B cell (primary cell): ENCODE results near the gene PSMB2. TPM values are rescaled to one million over a fixed set of nuclear protein-coding genes. Genes with fewer than 3 reads are reported as not detected.
A peak's percentile ranks its signal among the peaks of the same experiment; 100 is the strongest.

Experiments
- ATAC-seq: fragments of 200-7000 bp; cut with Tn5 transposase; one replicate; pipeline ENCODE4 v1.10.0; 2021; ENCODE audit warnings: low read depth, mild to moderate bottlenecking, moderate number of reproducible peaks, moderate library complexity
- CTCF ChIA-PET: fragments of 350-600 bp; sonication (Branson Sonifier 250); formaldehyde crosslinking; loops from one replicate; lab custom pipeline; 2021; ENCODE audit warnings: antibody characterized with exemption, inconsistent platforms; lab: Charles Lee
- POLR2A ChIA-PET: fragments of 350-600 bp; sonication (Branson Sonifier 250); formaldehyde crosslinking; loops from one replicate; lab custom pipeline; 2021; ENCODE audit warnings: antibody characterized with exemption; lab: Charles Lee
- DNase-seq: peaks from one replicate; pipeline ENCODE4 v3.0.0; 2013
- H2AFZ ChIP-seq: 2 replicates; pipeline ENCODE4 v1.6.1; 2012; ENCODE audit warnings: mild to moderate bottlenecking, low read depth, low read length; ENCODE audit not compliant: insufficient read depth, poor library complexity, severe bottlenecking
- H3K27ac ChIP-seq, 2 donors: 1 replicate in 1 of 2; 2 replicates in 1 of 2; pipeline ENCODE4 v1.5.1; 2012 to 2013; ENCODE audit warnings: low read length in 2 of 2, mild to moderate bottlenecking in 2 of 2, moderate library complexity in 1 of 2
- H3K27me3 ChIP-seq, 4 experiments: fragments of 200-600 bp in 1 of 4; sonication (generic) in 1 of 4; replicated peaks in 1 of 4; 1 replicate in 2 of 4; 2 replicates in 2 of 4; pipeline versions ENCODE4 v1.6.1 to v1.7.0; 2013 to 2016; ENCODE audit warnings: low read length in 3 of 4, mild to moderate bottlenecking in 2 of 4, mixed read lengths in 1 of 4, moderate library complexity in 1 of 4; ENCODE audit not compliant: insufficient read depth in 4 of 4, control insufficient read depth in 3 of 4; ENCODE audit errors: control extremely low read depth in 1 of 4
- H3K36me3 ChIP-seq, 2 experiments: replicated peaks in 1 of 2; 1 replicate in 1 of 2; 2 replicates in 1 of 2; pipeline versions ENCODE4 v1.6.1 to v1.7.1; 2013; ENCODE audit warnings: low read length in 1 of 2; ENCODE audit not compliant: insufficient read depth in 2 of 2, control insufficient read depth in 1 of 2; ENCODE audit errors: control extremely low read depth in 1 of 2, extremely low read depth in 1 of 2
- H3K4me1 ChIP-seq, 2 donors: fragments of 200-600 bp in 1 of 2; sonication (generic) in 1 of 2; 1 replicate in 1 of 2; 2 replicates in 1 of 2; pipeline versions ENCODE4 v1.5.1 to v1.6.1; 2013 to 2017; ENCODE audit warnings: low read length in 2 of 2; ENCODE audit not compliant: control insufficient read depth in 2 of 2, insufficient read depth in 2 of 2
- H3K4me2 ChIP-seq: replicated peaks from 2 replicates; pipeline ENCODE3; 2012; ENCODE audit warnings: mild to moderate bottlenecking, low read depth, low read length; ENCODE audit not compliant: poor library complexity, severe bottlenecking
- H3K4me3 ChIP-seq, 5 experiments: fragments of 200-600 bp in 1 of 5; sonication (generic) in 1 of 5; 1 replicate in 3 of 5; 2 replicates in 2 of 5; pipeline versions ENCODE4 v1.5.1 to v1.7.0; 2011 to 2016; ENCODE audit warnings: low read length in 4 of 5, mild to moderate bottlenecking in 4 of 5, low read depth in 2 of 5, control low read depth in 1 of 5, moderate library complexity in 1 of 5; ENCODE audit not compliant: insufficient read depth in 1 of 5; ENCODE audit errors: control extremely low read depth in 1 of 5, extremely low read depth in 1 of 5
- H3K79me2 ChIP-seq: fragments of 200-600 bp; sonication (generic); one replicate; pipeline ENCODE4 v1.6.0; 2016; ENCODE audit warnings: low read length; ENCODE audit not compliant: control insufficient read depth, insufficient read depth
- H3K9ac ChIP-seq: fragments of 200-600 bp; sonication (generic); 2 replicates; pipeline ENCODE4 v1.6.1; 2017; ENCODE audit warnings: mild to moderate bottlenecking, low read length, moderate library complexity
- H3K9me3 ChIP-seq, 3 donors: one replicate each; pipeline versions ENCODE4 v1.6.1 to v1.7.1; 2013; ENCODE audit warnings: low read length in 2 of 3; ENCODE audit not compliant: control insufficient read depth in 2 of 3, insufficient read depth in 1 of 3; ENCODE audit errors: control extremely low read depth in 1 of 3
- H4K20me1 ChIP-seq: 2 replicates; pipeline ENCODE4 v1.6.0; 2012; ENCODE audit warnings: mild to moderate bottlenecking, low read length; ENCODE audit not compliant: insufficient read depth, control insufficient read depth, poor library complexity, severe bottlenecking
- H3K27ac Mint-ChIP-seq: one replicate; pipeline ENCODE4 v1.8.0; 2021; ENCODE audit warnings: mixed read lengths
- H3K27me3 Mint-ChIP-seq: one replicate; pipeline ENCODE4 v1.8.0; 2021; ENCODE audit warnings: mixed read lengths
- H3K4me1 Mint-ChIP-seq: one replicate; pipeline ENCODE4 v1.8.0; 2021; ENCODE audit warnings: mixed read lengths
- H3K4me3 Mint-ChIP-seq: one replicate; pipeline ENCODE4 v1.8.0; 2021; ENCODE audit warnings: mixed read lengths
- H3K9me3 Mint-ChIP-seq: one replicate; pipeline ENCODE4 v1.8.0; 2022; ENCODE audit warnings: mixed read lengths; ENCODE audit not compliant: insufficient read depth
- CTCF ChIP-seq: fragments of 200-600 bp; IDR thresholded peaks from one replicate; pipeline ENCODE4 v1.8.0; 2022; ENCODE audit warnings: antibody characterized with exemption, mild to moderate bottlenecking
- EZH2 ChIP-seq: IDR thresholded peaks from 2 replicates; pipeline ENCODE4 v1.6.1; 2012; ENCODE audit warnings: borderline replicate concordance, low read depth, mild to moderate bottlenecking, moderate library complexity, low read length; ENCODE audit not compliant: insufficient read depth, poor library complexity, severe bottlenecking
- WGBS: methylation state at CpG from one replicate; pipeline ENCODE4 v1.1.5; 2013; ENCODE audit warnings: missing lambda C conversion rate; ENCODE audit not compliant: insufficient coverage; 5-methylcytosine and 5-hydroxymethylcytosine counted together
- intact Hi-C: fragments of 100-400 bp; cut with micrococcal nuclease; formaldehyde crosslinking; loops from one replicate; pipeline ENCODE4 v1.10.0; 2022
- polyA plus RNA-seq: library from polyadenylated mRNA; depleted of rRNA; stranded (reverse); fragments of >200 nt; gene quantifications from 2 replicates; pipeline ENCODE4 v1.2.3, GENCODE V29; 2012
- total RNA-seq, 2 donors: library from RNA; stranded (reverse); fragments of 120-200 nt in 1 of 2; gene quantifications; 1 replicate in 1 of 2; 2 replicates in 1 of 2; pipeline versions ENCODE4 v1.2.3 to v1.2.4, GENCODE V29; 2013 to 2022

PSMB2 gene
- total and polyA plus RNA-seq, 2 donors (not counting 1 experiment from before 2014, with no cell fraction given), result 20.5 to 26.2 TPM

GRCh38 chr1:35564037-35564883, 77.1 kb downstream of the PSMB2 start:
- no peak overlapping the region for H3K4me3 Mint-ChIP-seq
- no peak overlapping the region for H3K27ac ChIP-seq
- H3K36me3 ChIP-seq, result peaks cover 0 to 5% of the 10 kb centered on the region in 2 experiments
- intact Hi-C loops, result loop anchor here (1.0 kb wide), 1 partner anchor 113 kb away; no protein-coding TSS in a partner anchor
- 83% methylated on average over 8 of the region's 9 CpGs for WGBS
- H3K9me3 ChIP-seq, result no peaks in the 10 kb centered on the region
- H3K4me2 ChIP-seq, result no peak overlapping the region
- ChIA-PET POLR2A (no interaction called here), CTCF (interaction anchor here (0.8 to 10.5 kb wide), 28 partner anchors 8 to 362 kb away, joined by 3 to 126 read pairs (median 5); partner anchors contain the start of genes C1orf216 and TFAP2E)
- H3K79me2 ChIP-seq, result no peaks in the 10 kb centered on the region
- TF ChIP-seq CTCF, result peak; percentile 85
- no peak for TF ChIP-seq EZH2
- H3K4me1 Mint-ChIP-seq, result peaks cover 17% of the 10 kb centered on the region
- no peak overlapping the region for H3K27ac Mint-ChIP-seq
- no peaks in the 10 kb centered on the region for H3K27me3 ChIP-seq
- H3K4me1 ChIP-seq, result no peaks in the 10 kb centered on the region
- peaks cover 7% of the 10 kb centered on the region for H4K20me1 ChIP-seq
- H3K9me3 Mint-ChIP-seq, result no peaks in the 10 kb centered on the region
- H3K27me3 Mint-ChIP-seq, result no peaks in the 10 kb centered on the region
- H2AFZ ChIP-seq, result no peak overlapping the region
- ATAC-seq, result peak; percentile 71
- H3K9ac ChIP-seq, result no peak overlapping the region
- DNase-seq, result peak; percentile 82
- H3K4me3 ChIP-seq, result no peak overlapping the region

- Histone ChIP-seq H3K27ac (no peak overlapping the region), H3K9me3 (no peaks in the 10 kb centered on the region), H3K4me3 (no peak overlapping the region), H3K27me3 (no peaks in the 10 kb centered on the region), H3K4me2 (no peak overlapping the region), H3K4me1 (peaks cover 2 to 6% of the 10 kb centered on the region in 2 donors), H2AFZ (no peak overlapping the region), H3K36me3 (peaks cover 0 to 5% of the 10 kb centered on the region in 2 experiments), H3K9ac (no peak overlapping the region), H3K79me2 (no peaks in the 10 kb centered on the region), H4K20me1 (peaks cover 7% of the 10 kb centered on the region)
- Mint-ChIP-seq H3K27me3 (no peaks in the 10 kb centered on the region), H3K4me3 (no peak overlapping the region), H3K4me1 (peaks cover 21% of the 10 kb centered on the region), H3K27ac (no peak overlapping the region), H3K9me3 (no peaks in the 10 kb centered on the region)
- ChIA-PET POLR2A (interaction anchor here (0.6 kb wide), 1 partner anchor 108 kb away, joined by 3 read pairs; no protein-coding TSS in a partner anchor), CTCF (interaction anchor here (3.9 kb wide), 1 partner anchor 112 kb away, joined by 30 read pairs; no protein-coding TSS in a partner anchor)
- TF ChIP-seq EZH2 (no peak), CTCF (no peak)
- DNase-seq, result no peak
- WGBS, result 33% methylated on average over 12 of the region's 12 CpGs
- intact Hi-C loops, result no loop called here
- no peak for ATAC-seq
These were observed 78.2 kb downstream of the PSMB2 start for GRCh38 chr1:35563166-35563565.
